Measurements from ENCODE around the gene COG5.

- TF ChIP-seq CTCF (IDR thresholded peaks at IDR 0.05) = no peak
- TF ChIP-seq, protein P1, sequence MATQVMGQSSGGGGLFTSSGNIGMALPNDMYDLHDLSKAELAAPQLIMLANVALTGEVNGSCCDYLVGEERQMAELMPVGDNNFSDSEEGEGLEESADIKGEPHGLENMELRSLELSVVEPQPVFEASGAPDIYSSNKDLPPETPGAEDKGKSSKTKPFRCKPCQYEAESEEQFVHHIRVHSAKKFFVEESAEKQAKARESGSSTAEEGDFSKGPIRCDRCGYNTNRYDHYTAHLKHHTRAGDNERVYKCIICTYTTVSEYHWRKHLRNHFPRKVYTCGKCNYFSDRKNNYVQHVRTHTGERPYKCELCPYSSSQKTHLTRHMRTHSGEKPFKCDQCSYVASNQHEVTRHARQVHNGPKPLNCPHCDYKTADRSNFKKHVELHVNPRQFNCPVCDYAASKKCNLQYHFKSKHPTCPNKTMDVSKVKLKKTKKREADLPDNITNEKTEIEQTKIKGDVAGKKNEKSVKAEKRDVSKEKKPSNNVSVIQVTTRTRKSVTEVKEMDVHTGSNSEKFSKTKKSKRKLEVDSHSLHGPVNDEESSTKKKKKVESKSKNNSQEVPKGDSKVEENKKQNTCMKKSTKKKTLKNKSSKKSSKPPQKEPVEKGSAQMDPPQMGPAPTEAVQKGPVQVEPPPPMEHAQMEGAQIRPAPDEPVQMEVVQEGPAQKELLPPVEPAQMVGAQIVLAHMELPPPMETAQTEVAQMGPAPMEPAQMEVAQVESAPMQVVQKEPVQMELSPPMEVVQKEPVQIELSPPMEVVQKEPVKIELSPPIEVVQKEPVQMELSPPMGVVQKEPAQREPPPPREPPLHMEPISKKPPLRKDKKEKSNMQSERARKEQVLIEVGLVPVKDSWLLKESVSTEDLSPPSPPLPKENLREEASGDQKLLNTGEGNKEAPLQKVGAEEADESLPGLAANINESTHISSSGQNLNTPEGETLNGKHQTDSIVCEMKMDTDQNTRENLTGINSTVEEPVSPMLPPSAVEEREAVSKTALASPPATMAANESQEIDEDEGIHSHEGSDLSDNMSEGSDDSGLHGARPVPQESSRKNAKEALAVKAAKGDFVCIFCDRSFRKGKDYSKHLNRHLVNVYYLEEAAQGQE (IDR thresholded peaks at IDR 0.05; ENCODE audit: insufficient read depth in 1 of 2, low read depth in 2 of 2, low read length in 1 of 2) = no peak
- TF ChIP-seq POLR2AphosphoS5 (IDR thresholded peaks at IDR 0.05; ENCODE audit: low read depth, low read length) = no peak
- no peak for TF ChIP-seq TCF7L2 (IDR thresholded peaks at IDR 0.05; ENCODE audit: low read depth, low read length)
- no peak for TF ChIP-seq SIN3A (IDR thresholded peaks at IDR 0.05; ENCODE audit: borderline replicate concordance, insufficient read depth, low read depth, low read length)
These were observed 28.8 kb upstream of the COG5 start for GRCh38 chr7:107592361-107593024.
